GM20000 (cell line): Measurements from ENCODE around the gene SLC9A8.

Experiments used
- DNase-seq: peaks from one replicate; pipeline ENCODE4 v3.0.0; 2012; ENCODE audit warnings: low spot score
- CTCF ChIP-seq: IDR thresholded peaks from 2 replicates; pipeline ENCODE4 v1.5.1; 2012; ENCODE audit warnings: mild to moderate bottlenecking, control low read depth; ENCODE audit errors: extremely low read depth, missing control alignments

SLC9A8 gene

GRCh38 chr20:49843770-49844380, 31.2 kb downstream of the SLC9A8 start:
- no peak for TF ChIP-seq CTCF
- no peak for DNase-seq

GRCh38 chr20:49845060-49845459, 32.4 kb downstream of the SLC9A8 start:
- TF ChIP-seq CTCF = no peak
- no peak for DNase-seq

GRCh38 chr20:49846206-49846807, 33.7 kb downstream of the SLC9A8 start:
- no peak for TF ChIP-seq CTCF
- DNase-seq = peak; percentile 61

DNA sequence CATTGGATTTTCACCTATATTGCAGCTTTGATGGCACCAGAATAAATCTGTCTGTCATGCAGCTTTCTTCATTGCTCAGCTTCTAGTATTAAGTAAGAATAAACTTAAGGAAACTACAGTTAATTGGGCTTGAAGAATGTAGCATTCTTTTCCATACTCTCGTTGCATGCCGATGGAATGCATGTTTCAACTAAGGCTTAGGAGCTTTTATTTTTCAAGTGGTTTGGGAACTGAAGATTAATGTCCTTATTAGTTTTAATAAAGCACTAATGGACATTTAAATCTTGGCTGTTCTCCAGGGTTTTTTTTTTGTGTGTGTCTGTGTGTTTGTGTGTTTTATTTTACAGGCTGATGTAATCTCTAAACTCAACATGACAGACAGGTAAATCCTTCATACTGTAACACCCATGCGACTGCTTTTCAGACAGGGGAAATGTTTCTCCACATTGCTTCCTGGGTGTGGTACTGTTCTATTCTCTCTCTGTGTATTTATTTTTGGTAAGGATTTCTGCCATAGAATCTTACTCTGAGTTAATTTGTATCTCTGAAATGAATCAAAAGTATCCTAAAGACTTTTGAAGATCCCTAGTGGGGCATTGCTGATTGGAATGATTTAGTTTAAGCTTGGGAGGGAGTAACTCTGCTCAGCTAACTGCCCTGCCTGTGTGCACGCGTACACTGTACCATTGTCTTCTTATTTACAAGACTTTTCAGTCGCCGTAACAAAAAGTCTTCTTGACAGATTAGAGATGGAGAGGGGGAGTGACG, 38.0 kb downstream of the SLC9A8 start:
- no peak for TF ChIP-seq CTCF
- no peak for DNase-seq

DNA sequence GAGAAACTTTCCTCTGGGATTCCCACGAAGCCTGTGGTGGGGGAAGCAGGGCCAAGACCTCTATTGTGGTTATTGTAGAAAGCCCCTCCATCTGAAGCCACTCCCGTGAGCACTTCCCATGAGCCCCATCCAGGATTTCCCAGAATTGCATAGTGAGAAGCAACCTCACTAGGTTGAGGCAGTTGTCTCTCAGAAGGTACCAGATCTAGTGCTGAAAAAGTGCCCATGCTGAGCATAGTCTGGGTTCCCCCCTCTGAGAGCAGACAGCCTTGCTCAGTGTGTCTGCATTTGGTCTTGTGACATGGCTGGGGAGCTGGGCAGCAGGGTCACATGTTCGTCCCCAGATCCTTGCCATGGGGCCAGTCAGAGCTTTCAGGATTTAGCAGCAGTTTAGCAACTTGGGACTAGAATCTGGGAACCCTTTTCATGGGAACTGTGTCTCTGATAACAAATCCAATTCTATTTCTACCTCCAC, 38.6 kb downstream of the SLC9A8 start:
- no peak for DNase-seq
- TF ChIP-seq CTCF = no peak

GRCh38 chr20:49851991-49852390, 39.4 kb downstream of the SLC9A8 start:
- no peak for TF ChIP-seq CTCF
- no peak for DNase-seq

DNA sequence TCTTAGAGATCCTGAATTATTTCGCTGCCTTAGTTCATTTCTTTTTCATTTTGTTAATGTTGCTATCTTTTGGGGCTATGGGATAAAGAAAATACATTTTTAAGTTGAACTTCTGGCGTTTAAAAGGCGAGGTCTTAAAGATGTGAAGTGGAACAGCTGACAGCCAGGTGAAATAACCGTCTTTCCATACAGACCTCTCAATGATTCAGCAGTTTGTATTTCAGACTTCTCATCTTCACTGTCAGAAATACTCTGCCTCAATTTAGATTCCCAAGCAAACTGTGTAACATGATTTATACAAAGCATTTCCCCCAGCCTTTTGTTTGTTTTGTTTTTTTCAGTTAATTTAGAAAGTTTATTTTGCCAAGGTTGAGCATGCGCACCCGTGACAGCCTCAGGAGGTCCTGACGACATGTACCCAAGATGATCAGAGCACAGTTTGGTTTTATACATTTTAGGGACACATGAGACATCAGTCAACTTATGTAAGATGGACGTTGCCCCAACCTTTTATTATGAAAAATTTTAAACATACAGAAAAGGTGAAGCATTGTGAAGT, 40.0 kb downstream of the SLC9A8 start:
- no peak for DNase-seq
- TF ChIP-seq CTCF = no peak
